ENCODE results near the gene AKAP9. TPM values are rescaled to one million over a fixed set of nuclear protein-coding genes. Genes with fewer than 3 reads are reported as not detected.
"Not testable (repeated sequence)": the region's sequence is repeated elsewhere in the genome, so short reads cannot be mapped to it uniquely, and the experiment has no call there.

The AKAP9 gene
- total RNA-seq, 1 donor from 2014 or later: 85.3 TPM

DNA sequence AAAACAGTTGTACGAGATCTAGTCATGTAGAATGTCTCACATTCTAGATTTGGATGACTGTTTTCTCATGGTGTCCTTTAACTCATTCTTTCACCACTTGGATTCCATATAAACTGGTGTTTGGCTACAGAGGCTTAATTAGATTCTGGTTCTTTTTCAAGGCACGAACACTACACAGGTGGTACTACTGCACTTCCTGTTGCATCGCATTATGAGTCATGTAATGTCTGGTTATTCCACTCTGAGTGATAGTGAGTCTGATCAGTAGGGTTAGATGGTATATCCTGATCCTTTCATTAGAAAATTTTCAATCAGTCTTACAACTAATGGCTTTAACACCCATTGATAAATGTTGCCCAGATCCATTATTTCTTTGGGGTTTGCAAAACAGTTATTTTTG is 11.2 kb upstream of the AKAP9 start:
- Histone ChIP-seq H3K27ac (no peak overlapping the region), H3K36me3 (no peaks in the 10 kb centered on the region), H3K4me3 (no peak overlapping the region), H3K4me1 (no peaks in the 10 kb centered on the region), H3K27me3 (no peaks in the 10 kb centered on the region), H3K9me3 (no peaks in the 10 kb centered on the region)
- ATAC-seq: no peak
- intact Hi-C loops (cut with DNase I): no loop called here
- DNase-seq: no peak
- TF ChIP-seq, protein P1, sequence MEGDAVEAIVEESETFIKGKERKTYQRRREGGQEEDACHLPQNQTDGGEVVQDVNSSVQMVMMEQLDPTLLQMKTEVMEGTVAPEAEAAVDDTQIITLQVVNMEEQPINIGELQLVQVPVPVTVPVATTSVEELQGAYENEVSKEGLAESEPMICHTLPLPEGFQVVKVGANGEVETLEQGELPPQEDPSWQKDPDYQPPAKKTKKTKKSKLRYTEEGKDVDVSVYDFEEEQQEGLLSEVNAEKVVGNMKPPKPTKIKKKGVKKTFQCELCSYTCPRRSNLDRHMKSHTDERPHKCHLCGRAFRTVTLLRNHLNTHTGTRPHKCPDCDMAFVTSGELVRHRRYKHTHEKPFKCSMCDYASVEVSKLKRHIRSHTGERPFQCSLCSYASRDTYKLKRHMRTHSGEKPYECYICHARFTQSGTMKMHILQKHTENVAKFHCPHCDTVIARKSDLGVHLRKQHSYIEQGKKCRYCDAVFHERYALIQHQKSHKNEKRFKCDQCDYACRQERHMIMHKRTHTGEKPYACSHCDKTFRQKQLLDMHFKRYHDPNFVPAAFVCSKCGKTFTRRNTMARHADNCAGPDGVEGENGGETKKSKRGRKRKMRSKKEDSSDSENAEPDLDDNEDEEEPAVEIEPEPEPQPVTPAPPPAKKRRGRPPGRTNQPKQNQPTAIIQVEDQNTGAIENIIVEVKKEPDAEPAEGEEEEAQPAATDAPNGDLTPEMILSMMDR (IDR thresholded peaks at IDR 0.05): no peak

- peak overlapping the region; percentile 95 for H3K4me3 ChIP-seq
- peak; percentile 32 for ATAC-seq
- intact Hi-C loops (cut with DNase I): no loop called here
- peak overlapping the region; percentile 91 for H3K27ac ChIP-seq
- no peaks in the 10 kb centered on the region for H3K9me3 ChIP-seq
- DNase-seq: no peak
- H3K36me3 ChIP-seq: no peaks in the 10 kb centered on the region
- H3K4me1 ChIP-seq: peaks cover 14% of the 10 kb centered on the region
- no peaks in the 10 kb centered on the region for H3K27me3 ChIP-seq
- TF ChIP-seq, protein P1 (IDR thresholded peaks at IDR 0.05): no peak
These were observed 491 bp upstream of the AKAP9 start for GRCh38 chr7:91940171-91940570.

GRCh38 chr7:91941450-91941849 is 788 bp downstream of the AKAP9 start:
- intact Hi-C loops (cut with DNase I): no loop called here
- ATAC-seq (peak; percentile 44), DNase-seq (no peak)
- Histone ChIP-seq H3K4me3 (peak overlapping the region; percentile 95), H3K4me1 (peaks cover 27% of the 10 kb centered on the region), H3K9me3 (no peaks in the 10 kb centered on the region), H3K27me3 (no peaks in the 10 kb centered on the region), H3K36me3 (no peaks in the 10 kb centered on the region), H3K27ac (peak overlapping the region; percentile 91)
- TF ChIP-seq, protein P1 (IDR thresholded peaks at IDR 0.05): no peak

- intact Hi-C loops (cut with DNase I): no loop called here
- DNase-seq: no peak
- Histone ChIP-seq H3K27ac (no peak overlapping the region), H3K4me1 (peaks cover 28% of the 10 kb centered on the region), H3K4me3 (peak overlapping the region; percentile 95), H3K36me3 (no peaks in the 10 kb centered on the region), H3K9me3 (no peaks in the 10 kb centered on the region), H3K27me3 (no peaks in the 10 kb centered on the region)
- ATAC-seq: no peak
- TF ChIP-seq, protein P1 (IDR thresholded peaks at IDR 0.05): no peak
These were observed 1.6 kb downstream of the AKAP9 start for GRCh38 chr7:91942312-91942711.

- H3K4me3 ChIP-seq; ATAC-seq; intact Hi-C loops (cut with DNase I); H3K36me3 ChIP-seq; H3K27me3 ChIP-seq; H3K9me3 ChIP-seq; DNase-seq: not testable (repeated sequence)
- Histone ChIP-seq H3K27ac (peak overlapping the region; percentile 20), H3K4me1 (peaks cover 34% of the 10 kb centered on the region)
These were observed 4.3 kb downstream of the AKAP9 start for GRCh38 chr7:91944970-91945369.

GRCh38 chr7:91945476-91945875 is 4.8 kb downstream of the AKAP9 start:
- H3K27ac ChIP-seq: peak overlapping the region; percentile 20
- TF ChIP-seq, protein P1 (IDR thresholded peaks at IDR 0.05): peak; percentile 21
- no peak overlapping the region for H3K4me3 ChIP-seq
- peaks cover 34% of the 10 kb centered on the region for H3K4me1 ChIP-seq
- H3K9me3 ChIP-seq: no peaks in the 10 kb centered on the region
- ATAC-seq: peak; percentile 4
- no peaks in the 10 kb centered on the region for H3K27me3 ChIP-seq
- DNase-seq: no peak
- no peaks in the 10 kb centered on the region for H3K36me3 ChIP-seq
- intact Hi-C loops (cut with DNase I): no loop called here

All from upper lobe of right lung (tissue), 1 donor.